HepG2 (cell line): ENCODE results near the gene CHKA.
A peak's percentile ranks its signal among the peaks of the same experiment; 100 is the strongest.

Source experiments
- CTCF ChIP-seq: sonication (generic); formaldehyde crosslinking; IDR thresholded peaks from 2 replicates; pipeline ENCODE4 v1.5.0; 2020; ENCODE audit warnings: mild to moderate bottlenecking, missing genetic modification reagents, moderate library complexity
- ELF1 ChIP-seq: sonication (generic); formaldehyde crosslinking; IDR thresholded peaks from 2 replicates; pipeline ENCODE4 v1.4.0; 2020; ENCODE audit warnings: missing genetic modification reagents
- EP300 ChIP-seq, 3 experiments: sonication (generic) in 1 of 3; formaldehyde crosslinking in 1 of 3; IDR thresholded peaks; 2 replicates each; pipeline versions ENCODE4 v1.5.1 to v1.6.1; 2011 to 2020; ENCODE audit warnings: low read depth in 2 of 3, low read length in 2 of 3, borderline replicate concordance in 1 of 3, improper control_type of control experiment in 1 of 3, mild to moderate bottlenecking in 1 of 3, missing genetic modification reagents in 1 of 3, moderate library complexity in 1 of 3
- FOXP4 ChIP-seq: sonication (generic); formaldehyde crosslinking; IDR thresholded peaks from 2 replicates; pipeline ENCODE4 v1.4.0; 2020; ENCODE audit warnings: missing genetic modification reagents
- MIER2 ChIP-seq: IDR thresholded peaks from 2 replicates; pipeline ENCODE4 v1.6.1; 2016; ENCODE audit warnings: missing biosample characterization, missing genetic modification reagents
- NAIF1 ChIP-seq: sonication (generic); formaldehyde crosslinking; IDR thresholded peaks from 2 replicates; pipeline ENCODE4 v1.5.0; 2020; ENCODE audit warnings: mild to moderate bottlenecking, missing genetic modification reagents, borderline replicate concordance
- RFX5 ChIP-seq: IDR thresholded peaks from 2 replicates; pipeline ENCODE4 v1.6.1; 2011; ENCODE audit warnings: low read depth, low read length, improper control_type of control experiment
- SNAPC2 ChIP-seq: sonication (generic); formaldehyde crosslinking; IDR thresholded peaks from 2 replicates; pipeline ENCODE4 v1.8.1; 2022; ENCODE audit warnings: mild to moderate bottlenecking, missing genetic modification reagents
- TEF ChIP-seq: sonication (generic); formaldehyde crosslinking; IDR thresholded peaks from 2 replicates; pipeline ENCODE4 v1.5.0; 2020; ENCODE audit warnings: missing genetic modification reagents
- THRA ChIP-seq: sonication (generic); formaldehyde crosslinking; IDR thresholded peaks from 2 replicates; pipeline ENCODE4 v1.4.0; 2020; ENCODE audit warnings: missing genetic modification reagents, borderline replicate concordance
- ZNF660 ChIP-seq: sonication (generic); formaldehyde crosslinking; IDR thresholded peaks from 2 replicates; pipeline ENCODE4 v1.5.1; 2020; ENCODE audit warnings: mild to moderate bottlenecking, low read depth, missing genetic modification reagents, borderline replicate concordance
- ZNF777 ChIP-seq: sonication (generic); formaldehyde crosslinking; IDR thresholded peaks from 2 replicates; pipeline ENCODE4 v1.4.0; 2020; ENCODE audit warnings: missing genetic modification reagents
- TF ChIP-seq, protein P1 (sequence below): sonication (generic); formaldehyde crosslinking; IDR thresholded peaks from 2 replicates; pipeline ENCODE4 v1.5.0; 2020; ENCODE audit warnings: mild to moderate bottlenecking, missing genetic modification reagents, borderline replicate concordance

- TF ChIP-seq TEF (CRISPR knock-in tag) (no peak), THRA (no peak), CTCF (CRISPR knock-in tag) (0 out of 2 replicates have a peak, but pooled peaks have one; percentile 22), MIER2 (CRISPR knock-in tag) (no peak), RFX5 (no peak), EP300 (IDR thresholded peaks at IDR 0.05; ENCODE audit: low read depth in 2 of 2, low read length in 2 of 2) (no peak), EP300 (CRISPR knock-in tag; IDR thresholded peaks at IDR 0.05; ENCODE audit: borderline replicate concordance) (no peak), ZNF660 (CRISPR knock-in tag) (no peak), NAIF1 (CRISPR knock-in tag) (no peak), ELF1 (no peak), FOXP4 (no peak), SNAPC2 (no peak), ZNF777 (CRISPR knock-in tag) (no peak)
- TF ChIP-seq, protein P1, sequence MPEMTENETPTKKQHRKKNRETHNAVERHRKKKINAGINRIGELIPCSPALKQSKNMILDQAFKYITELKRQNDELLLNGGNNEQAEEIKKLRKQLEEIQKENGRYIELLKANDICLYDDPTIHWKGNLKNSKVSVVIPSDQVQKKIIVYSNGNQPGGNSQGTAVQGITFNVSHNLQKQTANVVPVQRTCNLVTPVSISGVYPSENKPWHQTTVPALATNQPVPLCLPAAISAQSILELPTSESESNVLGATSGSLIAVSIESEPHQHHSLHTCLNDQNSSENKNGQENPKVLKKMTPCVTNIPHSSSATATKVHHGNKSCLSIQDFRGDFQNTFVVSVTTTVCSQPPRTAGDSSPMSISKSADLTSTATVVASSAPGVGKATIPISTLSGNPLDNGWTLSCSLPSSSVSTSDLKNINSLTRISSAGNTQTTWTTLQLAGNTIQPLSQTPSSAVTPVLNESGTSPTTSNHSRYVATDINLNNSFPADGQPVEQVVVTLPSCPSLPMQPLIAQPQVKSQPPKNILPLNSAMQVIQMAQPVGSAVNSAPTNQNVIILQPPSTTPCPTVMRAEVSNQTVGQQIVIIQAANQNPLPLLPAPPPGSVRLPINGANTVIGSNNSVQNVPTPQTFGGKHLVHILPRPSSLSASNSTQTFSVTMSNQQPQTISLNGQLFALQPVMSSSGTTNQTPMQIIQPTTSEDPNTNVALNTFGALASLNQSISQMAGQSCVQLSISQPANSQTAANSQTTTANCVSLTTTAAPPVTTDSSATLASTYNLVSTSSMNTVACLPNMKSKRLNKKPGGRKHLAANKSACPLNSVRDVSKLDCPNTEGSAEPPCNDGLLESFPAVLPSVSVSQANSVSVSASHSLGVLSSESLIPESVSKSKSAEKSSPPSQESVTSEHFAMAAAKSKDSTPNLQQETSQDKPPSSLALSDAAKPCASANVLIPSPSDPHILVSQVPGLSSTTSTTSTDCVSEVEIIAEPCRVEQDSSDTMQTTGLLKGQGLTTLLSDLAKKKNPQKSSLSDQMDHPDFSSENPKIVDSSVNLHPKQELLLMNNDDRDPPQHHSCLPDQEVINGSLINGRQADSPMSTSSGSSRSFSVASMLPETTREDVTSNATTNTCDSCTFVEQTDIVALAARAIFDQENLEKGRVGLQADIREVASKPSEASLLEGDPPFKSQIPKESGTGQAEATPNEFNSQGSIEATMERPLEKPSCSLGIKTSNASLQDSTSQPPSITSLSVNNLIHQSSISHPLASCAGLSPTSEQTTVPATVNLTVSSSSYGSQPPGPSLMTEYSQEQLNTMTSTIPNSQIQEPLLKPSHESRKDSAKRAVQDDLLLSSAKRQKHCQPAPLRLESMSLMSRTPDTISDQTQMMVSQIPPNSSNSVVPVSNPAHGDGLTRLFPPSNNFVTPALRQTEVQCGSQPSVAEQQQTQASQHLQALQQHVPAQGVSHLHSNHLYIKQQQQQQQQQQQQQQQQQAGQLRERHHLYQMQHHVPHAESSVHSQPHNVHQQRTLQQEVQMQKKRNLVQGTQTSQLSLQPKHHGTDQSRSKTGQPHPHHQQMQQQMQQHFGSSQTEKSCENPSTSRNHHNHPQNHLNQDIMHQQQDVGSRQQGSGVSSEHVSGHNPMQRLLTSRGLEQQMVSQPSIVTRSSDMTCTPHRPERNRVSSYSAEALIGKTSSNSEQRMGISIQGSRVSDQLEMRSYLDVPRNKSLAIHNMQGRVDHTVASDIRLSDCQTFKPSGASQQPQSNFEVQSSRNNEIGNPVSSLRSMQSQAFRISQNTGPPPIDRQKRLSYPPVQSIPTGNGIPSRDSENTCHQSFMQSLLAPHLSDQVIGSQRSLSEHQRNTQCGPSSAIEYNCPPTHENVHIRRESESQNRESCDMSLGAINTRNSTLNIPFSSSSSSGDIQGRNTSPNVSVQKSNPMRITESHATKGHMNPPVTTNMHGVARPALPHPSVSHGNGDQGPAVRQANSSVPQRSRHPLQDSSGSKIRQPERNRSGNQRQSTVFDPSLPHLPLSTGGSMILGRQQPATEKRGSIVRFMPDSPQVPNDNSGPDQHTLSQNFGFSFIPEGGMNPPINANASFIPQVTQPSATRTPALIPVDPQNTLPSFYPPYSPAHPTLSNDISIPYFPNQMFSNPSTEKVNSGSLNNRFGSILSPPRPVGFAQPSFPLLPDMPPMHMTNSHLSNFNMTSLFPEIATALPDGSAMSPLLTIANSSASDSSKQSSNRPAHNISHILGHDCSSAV (CRISPR knock-in tag): no peak
These were observed 85.0 kb downstream of the CHKA start for GRCh38 chr11:68036141-68036716.
